Keratinocyte (primary cell): ENCODE measurements around the gene TBC1D22B. TPM values are rescaled to one million over a fixed set of nuclear protein-coding genes. Genes with fewer than 3 reads are reported as not detected.

Source experiments
- DNase-seq: peaks from one replicate; pipeline ENCODE4 v3.0.0-alpha.2; 2011; ENCODE audit warnings: low read depth, missing footprints, low spot score
- FAIRE-seq: peaks from 2 replicates; lab custom pipeline; 2011; peaks lifted over from hg19 to GRCh38; lab: Jason Lieb, UNC
- H2AFZ ChIP-seq: 2 replicates; pipeline ENCODE4 v1.6.0; 2012; ENCODE audit warnings: low read length, control low read depth, inconsistent platforms; ENCODE audit not compliant: control insufficient read depth
- H3K27ac ChIP-seq: 2 replicates; pipeline ENCODE4 v1.5.1; 2011; ENCODE audit warnings: low read length; ENCODE audit not compliant: control insufficient read depth, insufficient read depth
- H3K27me3 ChIP-seq: 3 replicates; pipeline ENCODE4 v1.6.0; 2011; ENCODE audit warnings: low read length; ENCODE audit not compliant: control insufficient read depth, insufficient read depth; ENCODE audit errors: extremely low read depth
- H3K36me3 ChIP-seq, 2 experiments: 2 replicates in 1 of 2; 3 replicates in 1 of 2; pipeline ENCODE4 v1.5.1; 2011; ENCODE audit warnings: low read length in 2 of 2, mild to moderate bottlenecking in 1 of 2; ENCODE audit not compliant: control insufficient read depth in 2 of 2, insufficient read depth in 2 of 2; ENCODE audit errors: extremely low read depth in 1 of 2
- H3K4me1 ChIP-seq: 3 replicates; pipeline ENCODE4 v1.5.1; 2011; ENCODE audit warnings: low read length; ENCODE audit not compliant: control insufficient read depth, insufficient read depth; ENCODE audit errors: extremely low read depth
- H3K4me2 ChIP-seq: 3 replicates; pipeline ENCODE4 v1.6.0; 2011; ENCODE audit warnings: low read depth, low read length; ENCODE audit not compliant: control insufficient read depth, insufficient read depth; ENCODE audit errors: extremely low read depth
- H3K4me3 ChIP-seq, 3 experiments: fragments of 200-600 bp in 1 of 3; sonication (generic) in 1 of 3; 2 replicates in 2 of 3; 3 replicates in 1 of 3; pipeline ENCODE4 v1.5.1; 2011 to 2016; ENCODE audit warnings: low read length in 3 of 3, mild to moderate bottlenecking in 3 of 3, control low read depth in 2 of 3, inconsistent platforms in 1 of 3, low read depth in 1 of 3, mixed read lengths in 1 of 3, mixed run types in 1 of 3, moderate library complexity in 1 of 3; ENCODE audit not compliant: control insufficient read depth in 2 of 3, insufficient read depth in 2 of 3; ENCODE audit errors: extremely low read depth in 1 of 3
- H3K79me2 ChIP-seq: 2 replicates; pipeline ENCODE4 v1.6.0; 2012; ENCODE audit warnings: low read length; ENCODE audit not compliant: control insufficient read depth, insufficient read depth
- H3K9ac ChIP-seq: 3 replicates; pipeline ENCODE4 v1.6.0; 2011; ENCODE audit warnings: low read length; ENCODE audit not compliant: control insufficient read depth, insufficient read depth; ENCODE audit errors: extremely low read depth
- H3K9me1 ChIP-seq: 3 replicates; pipeline ENCODE4 v1.6.0; 2011; ENCODE audit warnings: low read length; ENCODE audit not compliant: control insufficient read depth, insufficient read depth; ENCODE audit errors: extremely low read depth
- H3K9me3 ChIP-seq: 2 replicates; pipeline ENCODE4 v1.5.1; 2012; ENCODE audit warnings: low read depth, low read length; ENCODE audit not compliant: control insufficient read depth
- H4K20me1 ChIP-seq: 3 replicates; pipeline ENCODE4 v1.6.0; 2011; ENCODE audit warnings: low read length; ENCODE audit not compliant: control insufficient read depth, insufficient read depth; ENCODE audit errors: extremely low read depth
- EZH2 ChIP-seq: IDR thresholded peaks from one replicate; pipeline ENCODE4 v1.6.1; 2012; ENCODE audit warnings: inconsistent platforms, mild to moderate bottlenecking, low read length, moderate library complexity
- dilution Hi-C: fragments of 300-500 bp; cut with MboI; formaldehyde crosslinking; loops from one replicate; pipeline ENCODE4 v1.7.0; 2020; ENCODE audit warnings: low sequenced_read_pairs; ENCODE audit not compliant: extremely low pct_ligation_motif_present
- polyA plus RNA-seq, 5 experiments: library from polyadenylated mRNA; depleted of rRNA in 3 of 5; stranded (reverse) in 3 of 5; stranded (forward) in 1 of 5; unstranded in 1 of 5; fragments of >200 nt; gene quantifications; 1 replicate in 1 of 5; 2 replicates in 3 of 5; 3 replicates in 1 of 5; pipeline versions ENCODE4 v1.2.1 to v1.2.3, GENCODE V29; 2011 to 2012; ENCODE audit warnings: missing spikeins in 2 of 5, low read depth in 1 of 5, low replicate concordance in 1 of 5
- TF ChIP-seq, protein P1 (sequence below), 3 experiments: IDR thresholded peaks in 1 of 3; conservative IDR thresholded peaks in 1 of 3; optimal IDR thresholded peaks in 1 of 3; 2 replicates in 2 of 3; 3 replicates in 1 of 3; pipeline versions ENCODE3 to v1.5.1; 2011; ENCODE audit warnings: low read length in 3 of 3, mild to moderate bottlenecking in 3 of 3, moderate library complexity in 2 of 3, control low read depth in 1 of 3, inconsistent platforms in 1 of 3; ENCODE audit not compliant: insufficient read depth in 2 of 3; ENCODE audit errors: extremely low read depth in 1 of 3

TBC1D22B gene
- polyA plus RNA-seq, 1 donor (not counting 4 experiments of a cell fraction or from before 2014, with no cell fraction given) = 5.9 TPM

DNA sequence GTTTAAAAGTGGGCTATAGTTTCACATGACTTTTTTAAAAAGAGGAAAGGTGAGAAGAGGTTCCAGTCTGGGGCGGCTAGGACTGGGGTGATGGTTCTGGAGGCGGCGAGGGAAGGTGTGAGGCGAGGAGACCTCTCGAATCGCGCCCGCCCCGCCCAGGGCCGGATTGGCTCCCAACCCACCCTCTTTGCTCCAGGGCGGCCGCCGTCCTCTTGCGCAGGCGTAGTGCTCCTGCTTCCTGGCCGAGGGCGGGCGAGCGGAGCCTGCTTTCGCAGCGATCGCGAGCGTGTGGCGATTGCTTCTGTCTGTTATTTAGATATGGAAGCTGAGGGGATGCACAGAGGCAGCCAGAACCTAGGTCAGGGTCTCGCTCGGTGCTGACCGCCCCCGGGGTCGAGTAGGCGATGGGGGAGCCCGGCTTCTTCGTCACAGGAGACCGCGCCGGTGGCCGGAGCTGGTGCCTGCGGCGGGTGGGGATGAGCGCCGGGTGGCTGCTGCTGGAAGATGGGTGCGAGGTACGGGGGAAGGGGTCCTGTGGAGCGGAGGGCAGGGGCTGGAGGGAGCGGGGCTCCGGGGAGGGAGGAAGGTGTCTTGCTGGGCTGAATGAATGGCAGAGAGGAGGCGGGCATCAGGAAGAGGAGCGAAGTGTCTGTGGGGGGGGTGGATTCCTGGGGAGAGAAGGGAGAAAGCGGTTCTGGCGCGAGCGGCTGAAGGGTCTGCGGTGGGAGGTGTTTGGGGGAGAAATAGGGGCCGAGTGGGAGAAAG lies 96.4 kb downstream of the TBC1D22B start, which contains the start of gene RNF8:
TSS of gene RNF8 (plus strand) at position 223 of the 765 bp plus-strand sequence. CDS start at position 405, 182 bp downstream.
- Histone ChIP-seq H3K4me1 (peaks cover 12% of the 10 kb centered on the region), H3K9ac (peak within 1 kb of the TSS; percentile 87), H3K27me3 (no peaks in the 10 kb centered on the region), H3K4me3 (peak within 1 kb of the TSS; percentile 89 to 98 (median 97)), H4K20me1 (no peaks in the 10 kb centered on the region), H3K36me3 (no peaks in the 10 kb centered on the region), H3K27ac (peak within 1 kb of the TSS; percentile 66), H3K9me1 (no peaks in the 10 kb centered on the region), H2AFZ (peak within 1 kb of the TSS; percentile 94), H3K79me2 (peaks cover 48% of the 10 kb centered on the region), H3K4me2 (peak within 1 kb of the TSS; percentile 100), H3K9me3 (no peaks in the 10 kb centered on the region)
- dilution Hi-C loops = no loop called here
- peak; percentile 26 for DNase-seq
- TF ChIP-seq, protein P1, sequence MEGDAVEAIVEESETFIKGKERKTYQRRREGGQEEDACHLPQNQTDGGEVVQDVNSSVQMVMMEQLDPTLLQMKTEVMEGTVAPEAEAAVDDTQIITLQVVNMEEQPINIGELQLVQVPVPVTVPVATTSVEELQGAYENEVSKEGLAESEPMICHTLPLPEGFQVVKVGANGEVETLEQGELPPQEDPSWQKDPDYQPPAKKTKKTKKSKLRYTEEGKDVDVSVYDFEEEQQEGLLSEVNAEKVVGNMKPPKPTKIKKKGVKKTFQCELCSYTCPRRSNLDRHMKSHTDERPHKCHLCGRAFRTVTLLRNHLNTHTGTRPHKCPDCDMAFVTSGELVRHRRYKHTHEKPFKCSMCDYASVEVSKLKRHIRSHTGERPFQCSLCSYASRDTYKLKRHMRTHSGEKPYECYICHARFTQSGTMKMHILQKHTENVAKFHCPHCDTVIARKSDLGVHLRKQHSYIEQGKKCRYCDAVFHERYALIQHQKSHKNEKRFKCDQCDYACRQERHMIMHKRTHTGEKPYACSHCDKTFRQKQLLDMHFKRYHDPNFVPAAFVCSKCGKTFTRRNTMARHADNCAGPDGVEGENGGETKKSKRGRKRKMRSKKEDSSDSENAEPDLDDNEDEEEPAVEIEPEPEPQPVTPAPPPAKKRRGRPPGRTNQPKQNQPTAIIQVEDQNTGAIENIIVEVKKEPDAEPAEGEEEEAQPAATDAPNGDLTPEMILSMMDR (optimal IDR thresholded peaks at IDR 0.05 in 1 of 3, IDR thresholded peaks at IDR 0.05 in 1 of 3, conservative IDR thresholded peaks at IDR 0.05 in 1 of 3; ENCODE audit: extremely low read depth in 1 of 3, insufficient read depth in 2 of 3, low read length in 3 of 3) = no peak
- TF ChIP-seq EZH2 = no peak
- peak; percentile 29 for FAIRE-seq

DNA sequence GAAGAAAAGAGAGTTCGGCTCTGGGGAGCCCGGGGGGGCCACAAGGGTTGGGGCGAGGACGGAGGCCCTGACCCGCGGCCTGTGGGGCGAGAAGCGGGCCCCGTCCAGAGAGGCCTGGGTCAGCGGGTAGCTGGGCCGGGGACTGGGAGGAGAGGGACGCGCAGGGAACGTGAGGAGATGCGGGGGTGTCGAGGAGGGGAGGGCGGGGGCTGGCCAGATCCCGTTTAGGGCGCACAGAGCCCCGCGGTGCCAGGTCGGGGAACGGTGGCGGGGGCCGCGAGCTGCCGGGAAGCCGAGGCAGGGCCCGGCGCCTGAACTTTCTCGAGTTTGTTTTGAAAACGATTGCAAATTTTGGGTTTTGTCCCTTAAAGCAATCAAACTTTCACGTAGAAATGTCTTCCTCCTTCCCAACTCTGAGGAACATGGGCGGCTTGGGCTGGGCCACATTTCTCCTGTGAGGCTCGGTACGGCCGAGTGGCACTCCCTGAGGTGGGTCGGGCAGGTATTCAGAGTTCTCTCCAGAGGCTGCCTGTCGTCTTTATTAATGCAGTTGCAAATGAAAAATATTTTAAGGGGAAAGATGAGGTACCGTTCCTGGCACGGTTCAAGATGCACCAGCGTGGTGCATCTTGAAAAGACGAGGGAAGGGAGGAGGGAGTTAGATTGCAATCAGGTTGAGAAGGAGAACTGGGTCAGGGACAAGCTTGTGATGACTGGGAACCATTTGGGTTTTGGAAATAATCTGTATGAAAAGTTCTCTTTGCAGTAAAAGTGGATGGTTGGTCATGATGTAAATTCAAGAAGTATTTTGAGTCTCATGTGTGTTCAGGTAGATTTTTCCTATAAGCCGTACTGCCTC lies 97.2 kb downstream of the TBC1D22B start:
- Histone ChIP-seq H3K4me2 (peak overlapping the region; percentile 100), H3K9ac (peak overlapping the region; percentile 87), H3K4me1 (peaks cover 12% of the 10 kb centered on the region), H3K27me3 (no peaks in the 10 kb centered on the region), H3K27ac (peak overlapping the region; percentile 66), H4K20me1 (no peaks in the 10 kb centered on the region), H3K79me2 (peaks cover 54% of the 10 kb centered on the region), H3K4me3 (peak overlapping the region; percentile 89 to 98 (median 97)), H3K36me3 (no peaks in the 10 kb centered on the region), H3K9me3 (no peaks in the 10 kb centered on the region), H2AFZ (peak overlapping the region; percentile 94), H3K9me1 (no peaks in the 10 kb centered on the region)
- FAIRE-seq = no peak
- no peak for TF ChIP-seq EZH2
- TF ChIP-seq, protein P1 (optimal IDR thresholded peaks at IDR 0.05 in 1 of 3, IDR thresholded peaks at IDR 0.05 in 1 of 3, conservative IDR thresholded peaks at IDR 0.05 in 1 of 3; ENCODE audit: extremely low read depth in 1 of 3, insufficient read depth in 2 of 3, low read length in 3 of 3) = no peak
- DNase-seq = no peak
- dilution Hi-C loops = no loop called here
